ENCODE results near the gene GPC6.

Gene GPC6

GRCh38 chr13:93307651-93308050, 81.0 kb downstream of the GPC6 start:
- H3K27me3 ChIP-seq (ENCODE audit: insufficient read depth, poor library complexity, severe bottlenecking): no peaks in the 10 kb centered on the region
- no peak for TF ChIP-seq GABPA (IDR thresholded peaks at IDR 0.05; ENCODE audit: low read depth)
- no peak for TF ChIP-seq POLR2AphosphoS5 (IDR thresholded peaks at IDR 0.05; ENCODE audit: low read depth)
- no peak overlapping the region for H3K27ac ChIP-seq (replicated peaks)
- no peak overlapping the region for H3K4me3 ChIP-seq (replicated peaks; ENCODE audit: insufficient read depth, low read length)
- no peak for DNase-seq (ENCODE audit: low read depth in 1 of 2, low spot score in 1 of 2)

- no peak for DNase-seq (ENCODE audit: low read depth in 1 of 2, low spot score in 1 of 2)
- H3K27me3 ChIP-seq (ENCODE audit: insufficient read depth, poor library complexity, severe bottlenecking): no peaks in the 10 kb centered on the region
- H3K4me3 ChIP-seq (replicated peaks; ENCODE audit: insufficient read depth, low read length): no peak overlapping the region
- TF ChIP-seq POLR2AphosphoS5 (IDR thresholded peaks at IDR 0.05; ENCODE audit: low read depth): no peak
- TF ChIP-seq GABPA (IDR thresholded peaks at IDR 0.05; ENCODE audit: low read depth): no peak
- no peak for TF ChIP-seq CTCF (IDR thresholded peaks at IDR 0.05; ENCODE audit: insufficient read depth, low read length)
- TF ChIP-seq SPI1 (IDR thresholded peaks at IDR 0.05; ENCODE audit: borderline replicate concordance, low read depth): no peak
- TF ChIP-seq REST (IDR thresholded peaks at IDR 0.05; ENCODE audit: insufficient replicate concordance, low read depth): no peak
- no peak overlapping the region for H3K27ac ChIP-seq (replicated peaks)
These were observed 83.4 kb downstream of the GPC6 start for GRCh38 chr13:93309886-93310523.

DNA sequence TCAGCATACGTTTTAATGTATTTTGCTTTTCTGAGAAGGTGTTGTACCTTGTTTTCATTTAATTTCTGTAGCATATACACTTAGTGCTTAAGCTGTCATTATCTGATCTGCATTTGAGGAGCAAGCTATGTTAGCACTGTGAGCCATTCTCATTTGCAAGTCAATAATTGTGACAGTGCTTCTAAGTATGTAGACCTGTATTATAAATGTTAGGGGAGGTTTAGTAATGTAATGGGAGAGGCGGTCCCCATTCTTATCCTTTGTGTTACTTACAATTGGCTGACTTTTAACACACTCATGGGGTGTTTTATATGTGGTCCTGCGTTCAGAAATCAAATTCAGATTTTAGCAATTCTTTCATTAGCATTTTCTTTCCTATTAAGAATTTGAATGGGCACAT, 90.2 kb downstream of the GPC6 start:
- DNase-seq (ENCODE audit: low read depth in 1 of 2, low spot score in 1 of 2): no peak
- TF ChIP-seq REST (IDR thresholded peaks at IDR 0.05; ENCODE audit: insufficient replicate concordance, low read depth) (no peak), CTCF (IDR thresholded peaks at IDR 0.05; ENCODE audit: insufficient read depth, low read length) (no peak), POLR2AphosphoS5 (IDR thresholded peaks at IDR 0.05; ENCODE audit: low read depth) (no peak), SPI1 (IDR thresholded peaks at IDR 0.05; ENCODE audit: borderline replicate concordance, low read depth) (no peak), GABPA (IDR thresholded peaks at IDR 0.05; ENCODE audit: low read depth) (no peak)
- Histone ChIP-seq H3K27me3 (ENCODE audit: insufficient read depth, poor library complexity, severe bottlenecking) (no peaks in the 10 kb centered on the region), H3K27ac (replicated peaks) (no peak overlapping the region), H3K4me3 (replicated peaks; ENCODE audit: insufficient read depth, low read length) (no peak overlapping the region)

GRCh38 chr13:93318534-93319254, 92.1 kb downstream of the GPC6 start:
- no peak overlapping the region for H3K27ac ChIP-seq (replicated peaks)
- H3K27me3 ChIP-seq (ENCODE audit: insufficient read depth, poor library complexity, severe bottlenecking): no peaks in the 10 kb centered on the region
- TF ChIP-seq REST (IDR thresholded peaks at IDR 0.05; ENCODE audit: insufficient replicate concordance, low read depth) (peak; percentile 94), SPI1 (IDR thresholded peaks at IDR 0.05; ENCODE audit: borderline replicate concordance, low read depth) (peak; percentile 89), POLR2AphosphoS5 (IDR thresholded peaks at IDR 0.05; ENCODE audit: low read depth) (no peak)
- no peak overlapping the region for H3K4me3 ChIP-seq (replicated peaks; ENCODE audit: insufficient read depth, low read length)
- DNase-seq (ENCODE audit: low read depth in 1 of 2, low spot score in 1 of 2): peak; percentile 18 to 79

Data from HL-60 (cell line).